Transverse colon (tissue), 4 donors: ENCODE data around the gene OR14C36. TPM values are rescaled to one million over a fixed set of nuclear protein-coding genes. Genes with fewer than 3 reads are reported as not detected.

Experiments used
- total RNA-seq, 4 donors: library from RNA; depleted of rRNA; stranded (reverse); fragments of >200 nt; gene quantifications; one replicate each; pipeline ENCODE4 v1.1.0, GENCODE V29; 2016

Gene OR14C36
- total RNA-seq, 4 donors from 2014 or later = not detected

Other genes starting within 250 kb of the OR14C36 start
- gene OR2M5, start 203.6 kb upstream of the OR14C36 start, total RNA-seq = not detected
- not detected for gene OR2M2, start 174.0 kb upstream of the OR14C36 start, total RNA-seq
- not detected for gene OR2M3, start 151.5 kb upstream of the OR14C36 start, total RNA-seq
- not detected for gene OR2M4, start 117.4 kb upstream of the OR14C36 start, total RNA-seq
- not detected for gene OR2T33, start 70.8 kb upstream of the OR14C36 start, total RNA-seq
- gene OR2T12, start 45.4 kb upstream of the OR14C36 start, total RNA-seq = not detected
- gene OR2M7, start 24.2 kb upstream of the OR14C36 start, total RNA-seq = not detected
- gene OR2T4, start 12.9 kb downstream of the OR14C36 start, total RNA-seq = not detected
- gene OR2T6, start 27.0 kb downstream of the OR14C36 start, total RNA-seq = not detected
- not detected for gene OR2T1, start 54.3 kb downstream of the OR14C36 start, total RNA-seq
- not detected for gene OR2T2, start 96.9 kb downstream of the OR14C36 start, total RNA-seq
- not detected for gene OR2T3, start 124.6 kb downstream of the OR14C36 start, total RNA-seq
- not detected for gene OR2T5, start 139.8 kb downstream of the OR14C36 start, total RNA-seq
- not detected for gene OR2G6, start 159.3 kb downstream of the OR14C36 start, total RNA-seq
- not detected for gene OR2T29, start 214.0 kb downstream of the OR14C36 start, total RNA-seq
- not detected for gene OR2T34, start 226.0 kb downstream of the OR14C36 start, total RNA-seq
- not detected for gene OR2T10, start 248.9 kb downstream of the OR14C36 start, total RNA-seq